Uterus (tissue), 4 donors: ENCODE measurements around the gene MRM1. TPM values are rescaled to one million over a fixed set of nuclear protein-coding genes. Genes with fewer than 3 reads are reported as not detected.

Experiments
- DNase-seq, 2 donors: peaks; one replicate each; pipeline ENCODE4 v3.0.0-alpha.2; 2019 to 2020
- H3K27ac ChIP-seq, 2 donors: fragments of 200-600 bp; sonication (generic); 1 replicate in 1 of 2; 2 replicates in 1 of 2; pipeline ENCODE4 v1.5.1; 2016 to 2018
- H3K27me3 ChIP-seq, 2 donors: fragments of 200-600 bp; sonication (generic); one replicate each; pipeline ENCODE4 v1.5.1; 2018 to 2019; ENCODE audit warnings: control low read depth in 1 of 2
- H3K36me3 ChIP-seq, 2 donors: fragments of 200-600 bp; sonication (generic); one replicate each; pipeline ENCODE4 v1.5.1; 2019; ENCODE audit warnings: control low read depth in 1 of 2
- H3K4me1 ChIP-seq, 2 donors: fragments of 200-600 bp; sonication (generic); one replicate each; pipeline ENCODE4 v1.5.1; 2018 to 2019; ENCODE audit warnings: control low read depth in 1 of 2
- H3K4me3 ChIP-seq, 2 donors: fragments of 200-600 bp; sonication (generic); 1 replicate in 1 of 2; 2 replicates in 1 of 2; pipeline ENCODE4 v1.5.1; 2018 to 2019; ENCODE audit warnings: mild to moderate bottlenecking in 1 of 2
- H3K9me3 ChIP-seq, 2 donors: fragments of 200-600 bp; sonication (generic); one replicate each; pipeline ENCODE4 v1.5.1; 2019; ENCODE audit warnings: control low read depth in 1 of 2
- CTCF ChIP-seq, 4 experiments: fragments of 200-600 bp in 2 of 4; fragments of 450-650 bp in 2 of 4; sonication (generic) in 2 of 4; IDR thresholded peaks; one replicate each; pipeline ENCODE4 v1.5.1; 2016 to 2019; ENCODE audit warnings: antibody characterized with exemption in 4 of 4, mild to moderate bottlenecking in 2 of 4, moderate library complexity in 1 of 4
- POLR2A ChIP-seq, 2 donors: fragments of 450-650 bp; IDR thresholded peaks; one replicate each; pipeline ENCODE4 v1.6.1; 2016; ENCODE audit warnings: antibody characterized with exemption in 2 of 2, mild to moderate bottlenecking in 1 of 2, moderate library complexity in 1 of 2
- intact Hi-C: fragments of 100-400 bp; cut with DNase I; formaldehyde crosslinking; loops from one replicate; pipeline ENCODE4 v1.15.1; 2023; ENCODE audit warnings: low total_unique reads
- total RNA-seq, 4 donors: library from RNA; depleted of rRNA in 3 of 4; stranded (reverse); fragments of >200 nt in 3 of 4; gene quantifications; one replicate each; pipeline versions ENCODE4 v1.1.0 to v1.2.4, GENCODE V29; 2014 to 2023
- donor health status: DM: yes; HTN: yes; CAD: no.

MRM1 gene
- total RNA-seq, 4 donors from 2014 or later = 3.7 to 8.5 (median 4.6) TPM; not detected in 1

- Histone ChIP-seq H3K4me3 (no peak overlapping the region), H3K36me3 (no peaks in the 10 kb centered on the region), H3K4me1 (no peaks in the 10 kb centered on the region), H3K9me3 (no peaks in the 10 kb centered on the region), H3K27ac (no peak overlapping the region), H3K27me3 (no peaks in the 10 kb centered on the region)
- DNase-seq = no peak
- TF ChIP-seq POLR2A (IDR thresholded peaks at IDR 0.05) = no peak
- TF ChIP-seq CTCF (IDR thresholded peaks at IDR 0.05) = no peak
- intact Hi-C loops = no loop called here
These were observed 23.8 kb downstream of the MRM1 start for GRCh38 chr17:36625188-36625587.

- Histone ChIP-seq H3K4me1 (no peaks in the 10 kb centered on the region), H3K4me3 (no peak overlapping the region), H3K9me3 (no peaks in the 10 kb centered on the region), H3K36me3 (no peaks in the 10 kb centered on the region), H3K27ac (no peak overlapping the region), H3K27me3 (no peaks in the 10 kb centered on the region)
- no peak for DNase-seq
- TF ChIP-seq CTCF (IDR thresholded peaks at IDR 0.05) (no peak), POLR2A (IDR thresholded peaks at IDR 0.05) (no peak)
- intact Hi-C loops = no loop called here
These were observed 25.7 kb downstream of the MRM1 start for GRCh38 chr17:36627101-36627500.

- no peaks in the 10 kb centered on the region for H3K9me3 ChIP-seq
- H3K27ac ChIP-seq = no peak overlapping the region
- H3K27me3 ChIP-seq = no peaks in the 10 kb centered on the region
- TF ChIP-seq CTCF (IDR thresholded peaks at IDR 0.05) (no peak), POLR2A (IDR thresholded peaks at IDR 0.05) (no peak)
- no peaks in the 10 kb centered on the region for H3K36me3 ChIP-seq
- DNase-seq = no peak
- H3K4me1 ChIP-seq = no peaks in the 10 kb centered on the region
- intact Hi-C loops = no loop called here
- H3K4me3 ChIP-seq = no peak overlapping the region
These were observed 27.2 kb downstream of the MRM1 start for GRCh38 chr17:36628576-36628975.

GRCh38 chr17:36629252-36629847 lies 28.0 kb downstream of the MRM1 start:
- intact Hi-C loops = no loop called here
- peak; percentile 90 to 97 (median 94) for TF ChIP-seq CTCF (IDR thresholded peaks at IDR 0.05)
- TF ChIP-seq POLR2A (IDR thresholded peaks at IDR 0.05) = no peak
- Histone ChIP-seq H3K36me3 (no peaks in the 10 kb centered on the region), H3K27ac (no peak overlapping the region), H3K4me1 (no peaks in the 10 kb centered on the region), H3K9me3 (no peaks in the 10 kb centered on the region), H3K4me3 (no peak overlapping the region), H3K27me3 (no peaks in the 10 kb centered on the region)
- peak; percentile 50 to 74 for DNase-seq

- TF ChIP-seq POLR2A (IDR thresholded peaks at IDR 0.05) = no peak
- no peak for TF ChIP-seq CTCF (IDR thresholded peaks at IDR 0.05)
- intact Hi-C loops = no loop called here
- Histone ChIP-seq H3K36me3 (no peaks in the 10 kb centered on the region), H3K9me3 (no peaks in the 10 kb centered on the region), H3K27ac (no peak overlapping the region), H3K27me3 (no peaks in the 10 kb centered on the region), H3K4me1 (no peaks in the 10 kb centered on the region), H3K4me3 (no peak overlapping the region)
- DNase-seq = no peak
These were observed 28.7 kb downstream of the MRM1 start for GRCh38 chr17:36629970-36630502.
